ENCODE measurements around the gene CACNA2D4.

Gene CACNA2D4

GRCh38 chr12:1852076-1852475 is 66.4 kb downstream of the CACNA2D4 start:
- Histone ChIP-seq H3K4me3 (no peak overlapping the region), H3K4me1 (peaks cover 74% of the 10 kb centered on the region), H3K4me2 (peak overlapping the region; percentile 69), H3K36me3 (peaks cover 11% of the 10 kb centered on the region; the same call in 1 of the 2 replicates), H3K9me3 (0 out of 2 replicates have a peak, but pooled peaks cover 4% of the 10 kb centered on the region), H4K20me1 (no peaks in the 10 kb centered on the region), H3K27me3 (no peaks in the 10 kb centered on the region), H3K9ac (no peak overlapping the region), H3K27ac (peak overlapping the region; percentile 18; the same call in 1 of the 2 replicates)
- no peak for TF ChIP-seq Cebpa-rat (IDR thresholded peaks at IDR 0.05)

- TF ChIP-seq Cebpa-rat (IDR thresholded peaks at IDR 0.05), result no peak
- Histone ChIP-seq H3K27ac (peak overlapping the region; percentile 54; the same call in 1 of the 2 replicates), H3K4me2 (peak overlapping the region; percentile 69), H3K4me3 (peak overlapping the region; percentile 16; the same call in 1 of the 2 replicates), H3K4me1 (peaks cover 83% of the 10 kb centered on the region), H3K36me3 (peaks cover 11% of the 10 kb centered on the region; the same call in 1 of the 2 replicates), H3K27me3 (no peaks in the 10 kb centered on the region), H4K20me1 (no peaks in the 10 kb centered on the region), H3K9me3 (0 out of 2 replicates have a peak, but pooled peaks cover 4% of the 10 kb centered on the region), H3K9ac (no peak overlapping the region)
These were observed 67.2 kb downstream of the CACNA2D4 start for GRCh38 chr12:1851151-1851701.

- Histone ChIP-seq H3K9me3 (no peaks in the 10 kb centered on the region), H3K4me3 (no peak overlapping the region), H4K20me1 (no peaks in the 10 kb centered on the region), H3K27ac (peak overlapping the region; percentile 71), H3K27me3 (no peaks in the 10 kb centered on the region), H3K4me2 (peak overlapping the region; percentile 93), H3K36me3 (0 out of 2 replicates have a peak, but pooled peaks cover 4% of the 10 kb centered on the region), H3K4me1 (peaks cover 97% of the 10 kb centered on the region), H3K9ac (no peak overlapping the region)
- TF ChIP-seq Cebpa-rat (IDR thresholded peaks at IDR 0.05), result no peak
These were observed 69.7 kb downstream of the CACNA2D4 start for GRCh38 chr12:1848745-1849144.

GRCh38 chr12:1848146-1848545 is 70.3 kb downstream of the CACNA2D4 start:
- Histone ChIP-seq H4K20me1 (no peaks in the 10 kb centered on the region), H3K4me3 (no peak overlapping the region), H3K4me1 (peaks cover 98% of the 10 kb centered on the region), H3K36me3 (no peaks in the 10 kb centered on the region), H3K9ac (peak overlapping the region; percentile 77), H3K4me2 (peak overlapping the region; percentile 93), H3K27ac (peak overlapping the region; percentile 95), H3K9me3 (no peaks in the 10 kb centered on the region), H3K27me3 (no peaks in the 10 kb centered on the region)
- no peak for TF ChIP-seq Cebpa-rat (IDR thresholded peaks at IDR 0.05)

- no peaks in the 10 kb centered on the region for H3K36me3 ChIP-seq
- H4K20me1 ChIP-seq, result no peaks in the 10 kb centered on the region
- H3K4me2 ChIP-seq, result peak overlapping the region; percentile 93
- H3K27me3 ChIP-seq, result no peaks in the 10 kb centered on the region
- H3K9me3 ChIP-seq, result no peaks in the 10 kb centered on the region
- H3K9ac ChIP-seq, result peak overlapping the region; percentile 77; the same call in 1 of the 2 replicates
- H3K4me3 ChIP-seq, result peak overlapping the region; percentile 52; the same call in 1 of the 2 replicates
- no peak for TF ChIP-seq Cebpa-rat (IDR thresholded peaks at IDR 0.05)
- peaks cover 98% of the 10 kb centered on the region for H3K4me1 ChIP-seq
- peak overlapping the region; percentile 95 for H3K27ac ChIP-seq
These were observed 71.0 kb downstream of the CACNA2D4 start for GRCh38 chr12:1847411-1847810.

DNA sequence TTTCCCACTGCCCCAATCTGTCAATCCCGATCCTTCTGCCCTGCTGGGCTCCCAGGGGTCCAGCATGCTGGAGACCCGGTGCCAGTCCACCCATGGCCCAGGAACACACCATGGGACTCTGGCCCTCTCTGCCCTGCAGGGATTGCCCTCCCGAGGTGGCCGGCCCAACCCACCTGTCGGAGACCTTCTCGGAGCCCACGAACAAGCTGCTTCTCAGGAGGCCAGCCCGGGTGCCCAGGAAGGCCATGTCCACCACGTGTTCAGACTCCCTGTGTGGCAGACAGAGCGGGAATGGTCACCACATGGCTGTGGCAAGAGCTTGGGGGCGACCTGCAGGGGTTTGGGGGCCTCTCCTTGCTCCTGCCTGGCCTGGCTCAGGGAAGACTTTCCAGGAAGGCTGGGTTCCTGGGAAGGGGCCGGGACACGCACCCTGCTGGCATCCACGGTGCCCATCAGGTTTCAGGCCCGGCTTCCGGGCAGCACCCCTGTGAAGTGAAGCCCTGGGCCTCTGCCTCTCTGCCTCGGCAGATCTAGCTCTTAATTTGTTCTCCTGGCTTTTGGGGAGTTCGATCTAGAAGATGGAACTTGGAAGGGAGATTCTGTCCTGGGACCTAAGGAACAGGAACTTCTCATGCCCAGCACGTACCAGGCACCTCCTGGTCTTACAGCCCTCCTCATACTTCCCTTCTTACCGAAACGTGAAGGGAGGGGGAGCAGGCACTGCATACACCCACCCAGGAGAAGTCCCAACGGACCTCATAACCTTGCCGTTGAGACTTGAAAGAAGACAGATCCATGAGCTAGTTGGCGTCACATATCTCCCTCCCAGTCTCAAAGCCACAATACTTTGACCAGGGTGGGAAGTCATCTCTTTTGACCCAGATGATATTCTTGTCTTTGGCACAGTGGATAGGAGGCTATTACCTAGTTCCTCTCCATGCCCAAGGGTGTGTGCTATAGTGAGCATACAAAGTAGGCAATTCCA is 71.7 kb downstream of the CACNA2D4 start:
- Histone ChIP-seq H3K36me3 (no peaks in the 10 kb centered on the region), H3K27ac (peak overlapping the region; percentile 95), H3K9ac (peak overlapping the region; percentile 77), H3K9me3 (no peaks in the 10 kb centered on the region), H3K27me3 (no peaks in the 10 kb centered on the region), H4K20me1 (no peaks in the 10 kb centered on the region), H3K4me2 (peak overlapping the region; percentile 93), H3K4me3 (peak overlapping the region; percentile 52), H3K4me1 (peaks cover 98% of the 10 kb centered on the region)
- TF ChIP-seq Cebpa-rat (IDR thresholded peaks at IDR 0.05), result no peak

- H3K27me3 ChIP-seq, result no peaks in the 10 kb centered on the region
- H3K4me2 ChIP-seq, result peak overlapping the region; percentile 93
- peak overlapping the region; percentile 52; the same call in 1 of the 2 replicates for H3K4me3 ChIP-seq
- H3K27ac ChIP-seq, result peak overlapping the region; percentile 95
- no peaks in the 10 kb centered on the region for H3K9me3 ChIP-seq
- peak overlapping the region; percentile 77 for H3K9ac ChIP-seq
- TF ChIP-seq Cebpa-rat (IDR thresholded peaks at IDR 0.05), result no peak
- peaks cover 98% of the 10 kb centered on the region for H3K4me1 ChIP-seq
- no peaks in the 10 kb centered on the region for H3K36me3 ChIP-seq
- H4K20me1 ChIP-seq, result no peaks in the 10 kb centered on the region
These were observed 72.6 kb downstream of the CACNA2D4 start for GRCh38 chr12:1845886-1846285.

DNA sequence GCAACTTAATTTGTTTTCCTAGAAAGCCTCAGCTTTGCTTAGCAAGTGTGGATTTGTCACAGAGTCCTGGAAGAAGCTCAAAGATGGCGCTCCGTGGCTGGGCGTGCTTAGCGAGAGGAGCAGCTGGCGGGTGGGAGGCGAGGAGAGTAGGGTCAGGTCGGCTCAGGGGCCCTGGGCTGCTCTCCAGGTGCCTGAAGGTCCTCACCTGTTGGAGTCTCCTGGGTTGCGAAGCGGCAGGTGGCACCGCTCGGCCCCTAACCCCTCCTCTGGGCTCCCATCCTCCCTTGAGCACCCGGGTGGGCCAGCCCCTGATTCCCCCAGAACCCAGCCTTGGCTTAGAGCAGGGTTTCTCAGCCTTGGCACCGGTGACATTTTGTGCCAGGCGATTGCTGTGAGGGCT is 73.0 kb downstream of the CACNA2D4 start:
- peaks cover 98% of the 10 kb centered on the region for H3K4me1 ChIP-seq
- peak overlapping the region; percentile 77; the same call in 1 of the 2 replicates for H3K9ac ChIP-seq
- peak overlapping the region; percentile 95 for H3K27ac ChIP-seq
- H3K36me3 ChIP-seq, result no peaks in the 10 kb centered on the region
- peak overlapping the region; percentile 93 for H3K4me2 ChIP-seq
- H3K9me3 ChIP-seq, result no peaks in the 10 kb centered on the region
- no peak for TF ChIP-seq Cebpa-rat (IDR thresholded peaks at IDR 0.05)
- H3K4me3 ChIP-seq, result no peak overlapping the region
- no peaks in the 10 kb centered on the region for H3K27me3 ChIP-seq
- no peaks in the 10 kb centered on the region for H4K20me1 ChIP-seq

DNA sequence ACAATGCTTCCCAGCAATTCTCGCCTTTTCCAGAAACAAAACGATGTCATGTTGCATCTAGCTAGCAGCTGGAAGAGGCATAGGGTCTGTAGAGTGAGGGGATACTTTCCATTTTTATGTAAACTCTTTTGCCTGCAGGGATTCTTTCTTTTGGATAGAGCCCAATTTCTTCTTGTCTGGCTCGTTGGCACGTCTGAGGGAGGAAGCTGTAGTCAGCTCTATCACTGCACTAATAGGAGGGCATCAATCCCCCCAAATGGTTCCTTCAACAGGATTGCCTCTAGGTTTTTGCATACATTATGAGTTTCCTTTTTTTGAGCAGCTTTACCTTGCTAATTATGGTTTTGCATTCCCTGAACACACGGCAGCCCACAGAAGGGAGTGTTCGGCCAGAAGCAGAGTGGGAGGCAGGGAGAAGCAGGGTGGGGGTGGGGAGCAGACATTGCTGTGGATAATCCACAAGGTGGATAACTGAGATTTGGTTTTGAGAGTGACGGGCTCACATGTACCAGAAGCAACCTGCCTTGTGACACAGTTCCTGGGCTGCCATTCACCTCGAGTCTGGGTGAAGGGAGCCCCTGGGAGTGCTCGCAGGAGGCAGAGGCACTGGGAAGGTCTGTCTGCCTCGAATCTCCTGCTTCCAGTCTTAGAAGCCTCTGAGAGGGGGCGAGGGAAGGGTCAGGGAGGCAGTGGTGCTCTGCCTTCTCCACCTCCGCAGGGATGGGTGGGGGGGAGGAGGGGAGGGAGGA is 73.6 kb downstream of the CACNA2D4 start:
- no peaks in the 10 kb centered on the region for H4K20me1 ChIP-seq
- no peak for TF ChIP-seq Cebpa-rat (IDR thresholded peaks at IDR 0.05)
- H3K27me3 ChIP-seq, result no peaks in the 10 kb centered on the region
- no peak overlapping the region for H3K4me3 ChIP-seq
- peak overlapping the region; percentile 81 for H3K27ac ChIP-seq
- peak overlapping the region; percentile 84 for H3K9ac ChIP-seq
- peaks cover 95% of the 10 kb centered on the region for H3K4me1 ChIP-seq
- H3K4me2 ChIP-seq, result peak overlapping the region; percentile 93
- no peaks in the 10 kb centered on the region for H3K9me3 ChIP-seq
- H3K36me3 ChIP-seq, result no peaks in the 10 kb centered on the region
